Daoy (cell line): ENCODE measurements around the gene SMARCA1. TPM values are rescaled to one million over a fixed set of nuclear protein-coding genes. Genes with fewer than 3 reads are reported as not detected.
"Not testable (repeated sequence)": the region's sequence is repeated elsewhere in the genome, so short reads cannot be mapped to it uniquely, and the experiment has no call there.

ENCODE experiments used
- DNase-seq: peaks from one replicate; pipeline ENCODE4 v3.0.0-alpha.2; 2015; ENCODE audit warnings: low read depth
- total RNA-seq: library from RNA; depleted of rRNA; stranded (reverse); fragments of >200 nt; shearing (Covaris generic); gene quantifications from 2 replicates; pipeline ENCODE4 v1.2.3, GENCODE V29; 2014; rRNA removed

Gene SMARCA1, protein sequence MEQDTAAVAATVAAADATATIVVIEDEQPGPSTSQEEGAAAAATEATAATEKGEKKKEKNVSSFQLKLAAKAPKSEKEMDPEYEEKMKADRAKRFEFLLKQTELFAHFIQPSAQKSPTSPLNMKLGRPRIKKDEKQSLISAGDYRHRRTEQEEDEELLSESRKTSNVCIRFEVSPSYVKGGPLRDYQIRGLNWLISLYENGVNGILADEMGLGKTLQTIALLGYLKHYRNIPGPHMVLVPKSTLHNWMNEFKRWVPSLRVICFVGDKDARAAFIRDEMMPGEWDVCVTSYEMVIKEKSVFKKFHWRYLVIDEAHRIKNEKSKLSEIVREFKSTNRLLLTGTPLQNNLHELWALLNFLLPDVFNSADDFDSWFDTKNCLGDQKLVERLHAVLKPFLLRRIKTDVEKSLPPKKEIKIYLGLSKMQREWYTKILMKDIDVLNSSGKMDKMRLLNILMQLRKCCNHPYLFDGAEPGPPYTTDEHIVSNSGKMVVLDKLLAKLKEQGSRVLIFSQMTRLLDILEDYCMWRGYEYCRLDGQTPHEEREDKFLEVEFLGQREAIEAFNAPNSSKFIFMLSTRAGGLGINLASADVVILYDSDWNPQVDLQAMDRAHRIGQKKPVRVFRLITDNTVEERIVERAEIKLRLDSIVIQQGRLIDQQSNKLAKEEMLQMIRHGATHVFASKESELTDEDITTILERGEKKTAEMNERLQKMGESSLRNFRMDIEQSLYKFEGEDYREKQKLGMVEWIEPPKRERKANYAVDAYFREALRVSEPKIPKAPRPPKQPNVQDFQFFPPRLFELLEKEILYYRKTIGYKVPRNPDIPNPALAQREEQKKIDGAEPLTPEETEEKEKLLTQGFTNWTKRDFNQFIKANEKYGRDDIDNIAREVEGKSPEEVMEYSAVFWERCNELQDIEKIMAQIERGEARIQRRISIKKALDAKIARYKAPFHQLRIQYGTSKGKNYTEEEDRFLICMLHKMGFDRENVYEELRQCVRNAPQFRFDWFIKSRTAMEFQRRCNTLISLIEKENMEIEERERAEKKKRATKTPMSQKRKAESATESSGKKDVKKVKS
- 25.1 and 26.6 TPM in 2 replicates for total RNA-seq

- peak; percentile 49 for DNase-seq
Observed at GRCh38 chrX:129523079-129523911, at the start of gene SMARCA1. Gene SMARCA1, minus strand, starts transcription at chrX:129523490. Its CDS starts 120 bp downstream, at chrX:129523370.

DNA sequence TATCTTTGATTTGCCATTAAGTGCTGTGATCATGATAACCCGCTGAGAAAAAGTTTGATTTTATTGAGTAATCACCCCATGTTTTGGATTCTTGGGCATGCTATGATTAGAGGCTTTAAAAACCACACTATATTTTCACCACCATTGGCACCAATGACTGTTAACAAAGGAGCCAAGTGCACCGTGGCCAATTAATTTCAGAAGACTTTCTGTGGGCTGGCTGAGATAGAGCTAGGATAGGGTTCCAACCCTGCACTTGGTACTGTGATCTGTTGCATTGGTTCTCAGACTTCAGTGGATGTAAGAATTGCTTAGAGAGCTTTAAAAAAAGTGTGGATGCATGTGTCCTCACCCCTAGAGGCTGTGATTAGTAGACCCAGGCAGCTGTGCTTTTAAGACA lies 49.1 kb upstream of the SMARCA1 start:
- no peak for DNase-seq

GRCh38 chrX:129568349-129568748 lies 45.1 kb upstream of the SMARCA1 start:
- no peak for DNase-seq

DNA sequence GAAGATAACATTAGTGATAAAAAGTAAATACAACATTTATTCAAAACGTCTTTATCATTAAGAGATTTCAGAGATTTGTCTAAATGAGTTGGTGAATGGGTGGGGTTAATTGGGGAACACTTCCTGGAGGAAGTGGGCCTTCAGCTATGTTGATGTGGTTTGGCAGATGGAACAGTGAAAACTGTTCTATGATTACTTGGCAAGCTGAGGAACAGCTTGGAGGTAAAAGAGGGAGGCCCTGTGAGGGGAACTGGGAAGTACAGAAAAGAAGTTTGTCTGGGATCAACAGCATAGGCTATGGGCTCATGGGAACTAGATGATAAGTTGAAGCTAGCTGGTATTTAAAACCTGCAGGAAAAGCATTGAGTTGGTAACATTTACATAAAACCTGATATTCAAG lies 42.8 kb upstream of the SMARCA1 start:
- DNase-seq: no peak

DNA sequence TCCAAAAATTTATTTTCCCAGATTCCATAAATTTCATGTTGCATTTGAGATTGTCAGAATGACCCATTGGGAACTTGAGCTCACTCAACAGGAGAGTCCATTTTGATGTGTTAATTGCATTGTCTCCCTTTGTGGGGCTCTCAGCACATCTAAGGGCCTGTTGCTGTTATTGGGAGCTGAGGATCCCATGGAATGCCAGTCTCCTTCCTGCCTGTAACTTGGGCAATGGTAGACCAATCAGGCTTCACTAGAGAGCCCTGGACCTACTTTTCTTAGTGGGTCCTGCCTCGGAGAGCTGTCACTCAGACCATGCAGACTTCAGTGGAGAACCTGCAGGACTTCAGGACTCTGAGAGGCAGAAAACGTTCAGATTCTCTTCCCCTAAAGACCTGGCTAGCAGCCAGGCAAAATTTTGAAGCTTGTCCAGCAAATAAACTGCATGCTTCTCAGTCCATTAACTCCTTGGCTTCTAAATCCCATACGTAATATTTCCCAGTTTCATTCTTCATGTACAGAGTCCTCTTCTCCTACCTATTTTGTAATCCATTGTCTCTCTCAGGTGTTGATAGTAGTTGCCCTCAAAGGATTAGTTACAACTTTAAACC lies 41.9 kb upstream of the SMARCA1 start:
- DNase-seq: no peak

DNA sequence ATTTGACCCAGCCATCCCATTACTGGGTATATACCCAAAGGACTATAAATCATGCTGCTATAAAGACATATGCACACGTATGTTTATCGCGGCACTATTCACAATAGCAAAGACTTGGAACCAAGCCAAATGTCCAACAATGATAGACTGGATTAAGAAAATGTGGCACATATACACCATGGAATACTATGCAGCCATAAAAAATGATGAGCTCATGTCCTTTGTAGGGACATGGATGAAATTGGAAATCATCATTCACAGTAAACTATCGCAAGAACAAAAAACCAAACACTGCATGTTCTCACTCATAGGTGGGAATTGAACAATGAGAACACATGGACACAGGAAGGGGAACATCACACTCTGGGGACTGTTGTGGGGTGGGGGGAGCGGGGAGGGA lies 41.1 kb upstream of the SMARCA1 start:
- not testable (repeated sequence) for DNase-seq

- DNase-seq: no peak
Observed at GRCh38 chrX:129561453-129561852, 38.2 kb upstream of the SMARCA1 start.

- no peak for DNase-seq
Observed at GRCh38 chrX:129559783-129560182, 36.5 kb upstream of the SMARCA1 start.

GRCh38 chrX:129557844-129558480 lies 34.7 kb upstream of the SMARCA1 start:
- no peak for DNase-seq

- DNase-seq: no peak
Observed at GRCh38 chrX:129556806-129557315, 33.6 kb upstream of the SMARCA1 start.

GRCh38 chrX:129554816-129555215 lies 31.5 kb upstream of the SMARCA1 start:
- not testable (repeated sequence) for DNase-seq

DNA sequence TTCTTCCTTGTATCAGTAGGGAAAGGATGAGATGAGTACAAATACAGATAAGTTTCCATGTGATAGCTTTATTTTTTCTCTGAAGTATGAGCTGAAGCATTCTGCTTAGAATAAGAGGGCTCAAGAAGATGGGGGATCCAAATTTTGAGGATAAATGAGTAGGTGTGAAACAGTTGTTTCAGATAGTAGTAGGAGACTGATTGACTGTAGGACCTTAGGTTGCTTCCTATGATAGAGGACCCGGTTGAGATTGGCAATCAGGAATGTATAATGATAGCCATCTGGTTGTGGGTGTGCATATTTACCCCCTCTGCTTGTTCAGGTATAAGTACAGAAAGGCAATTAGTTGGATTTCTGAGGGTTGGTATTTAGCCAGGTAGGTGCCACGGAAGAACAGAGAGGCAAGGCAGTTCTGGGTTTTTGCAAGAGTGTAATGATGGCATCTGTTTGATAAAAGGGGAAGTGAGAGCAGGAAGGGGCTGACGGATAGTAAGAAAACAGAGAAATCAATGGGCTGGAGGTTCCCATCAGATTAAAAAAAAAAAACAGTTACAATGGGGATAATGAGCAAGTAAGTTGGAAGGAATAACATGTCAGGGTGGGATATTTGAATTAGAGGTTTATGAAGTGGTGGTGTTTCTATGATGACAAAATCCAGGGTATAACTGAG lies 30.5 kb upstream of the SMARCA1 start:
- no peak for DNase-seq

GRCh38 chrX:129549124-129549523 lies 25.8 kb upstream of the SMARCA1 start:
- no peak for DNase-seq

GRCh38 chrX:129545408-129545807 lies 22.1 kb upstream of the SMARCA1 start:
- DNase-seq: no peak

GRCh38 chrX:129544780-129545179 lies 21.5 kb upstream of the SMARCA1 start:
- DNase-seq: no peak

DNA sequence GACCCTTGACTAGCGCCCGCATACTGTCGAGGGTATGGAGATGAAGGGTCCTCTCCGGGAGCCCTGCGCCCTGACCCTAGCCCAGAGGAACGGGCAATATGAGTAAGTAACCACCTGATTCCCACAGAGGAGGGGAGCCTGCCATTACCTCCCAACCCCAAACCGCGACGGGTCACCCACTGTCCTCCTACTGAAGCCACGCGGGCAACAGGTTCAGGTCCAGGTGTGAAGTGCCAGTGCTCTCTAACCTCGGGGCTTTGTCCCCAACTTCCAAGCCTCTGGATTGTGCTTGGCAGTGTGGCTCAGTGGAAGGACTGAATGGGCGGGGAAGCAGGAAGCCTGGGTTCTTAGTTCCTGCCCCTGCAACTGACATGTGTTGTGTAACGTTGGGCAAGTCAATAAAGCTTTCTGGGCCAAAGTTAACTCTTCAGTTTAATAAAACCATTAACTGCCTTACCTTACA lies 17.5 kb upstream of the SMARCA1 start:
- peak; percentile 7 for DNase-seq

GRCh38 chrX:129540068-129540653 lies 16.9 kb upstream of the SMARCA1 start, which contains the start of gene OCRL:
Gene OCRL, plus strand, starts transcription at chrX:129540259. Its CDS starts 181 bp downstream, at chrX:129540440.
- peak; percentile 66 for DNase-seq

DNA sequence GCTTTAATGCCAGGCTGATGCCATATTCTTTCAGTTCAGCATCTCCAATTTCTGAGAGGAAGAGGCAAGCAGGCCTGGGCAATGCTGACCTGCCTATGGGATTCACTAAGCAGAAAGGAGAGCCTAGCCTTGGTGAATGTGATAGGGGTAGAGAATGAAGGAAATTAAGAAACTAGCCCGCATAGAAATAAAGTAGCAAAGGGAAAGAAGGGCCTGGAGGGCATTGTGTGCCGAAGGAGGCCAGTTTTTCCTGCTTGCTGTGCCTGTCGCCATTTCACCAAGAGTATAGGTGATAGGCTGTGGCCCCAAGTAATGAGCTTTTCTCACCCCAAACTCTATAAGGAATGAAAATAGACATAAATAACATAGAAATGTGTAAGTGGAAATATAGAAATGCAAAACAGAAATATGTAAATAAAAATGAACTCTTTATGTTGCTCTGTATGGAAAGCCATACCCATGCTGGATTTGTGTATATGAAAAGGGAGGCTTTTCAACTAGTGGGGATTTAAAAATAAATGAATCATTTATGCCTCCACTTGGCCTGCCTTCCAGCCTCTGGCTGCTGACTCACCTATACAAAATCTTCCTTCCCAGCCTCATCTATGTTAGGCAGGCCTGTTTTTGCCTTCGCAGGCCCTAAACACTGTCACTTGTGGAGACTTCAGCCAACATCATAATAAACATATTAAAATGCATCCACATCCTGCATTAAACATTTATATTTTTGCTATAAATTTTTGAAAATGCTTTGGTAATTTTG lies 11.7 kb upstream of the SMARCA1 start:
- peak; percentile 8 for DNase-seq
